Kasumi-1 (cell line): ENCODE measurements around the gene SESN3.

Source experiments
- DNase-seq, 2 experiments: peaks; one replicate each; lab custom pipeline; 2025; lab: John Stamatoyannopoulos, UW

SESN3 gene

DNA sequence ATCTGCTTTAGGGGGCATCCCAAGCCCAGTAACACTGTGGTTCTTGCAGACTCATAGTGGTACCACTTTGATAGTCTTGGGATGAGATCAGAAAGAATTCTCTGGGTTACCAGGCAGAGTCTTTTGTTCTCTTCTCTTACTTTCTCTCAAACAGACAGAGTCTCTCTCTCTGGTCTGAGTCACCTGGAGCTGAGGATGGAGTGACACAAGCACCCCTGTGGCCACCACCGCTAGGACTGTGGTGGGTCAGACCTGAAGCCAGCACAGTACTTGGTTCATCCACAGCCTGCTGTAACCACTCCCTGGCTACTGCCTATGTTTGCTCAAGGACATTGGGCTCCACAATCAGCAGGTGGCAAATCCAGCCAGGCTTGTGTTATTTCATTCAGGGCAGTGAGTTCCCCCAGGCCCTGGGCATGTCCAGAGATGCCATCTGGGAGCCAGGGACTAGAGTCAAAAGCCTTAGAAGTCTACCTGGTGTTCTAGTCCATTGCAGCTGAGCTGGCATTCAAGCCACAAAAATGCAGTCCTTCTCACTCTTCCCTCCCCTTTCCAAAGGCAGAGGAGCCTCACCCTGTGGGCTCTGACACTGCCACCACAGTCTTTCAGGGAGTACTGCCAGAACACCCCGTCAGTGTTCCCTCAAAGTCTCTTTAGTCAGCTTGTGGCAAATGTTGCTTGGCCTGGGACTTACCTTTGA, 111.5 kb downstream of the SESN3 start:
- DNase-seq = no peak

DNA sequence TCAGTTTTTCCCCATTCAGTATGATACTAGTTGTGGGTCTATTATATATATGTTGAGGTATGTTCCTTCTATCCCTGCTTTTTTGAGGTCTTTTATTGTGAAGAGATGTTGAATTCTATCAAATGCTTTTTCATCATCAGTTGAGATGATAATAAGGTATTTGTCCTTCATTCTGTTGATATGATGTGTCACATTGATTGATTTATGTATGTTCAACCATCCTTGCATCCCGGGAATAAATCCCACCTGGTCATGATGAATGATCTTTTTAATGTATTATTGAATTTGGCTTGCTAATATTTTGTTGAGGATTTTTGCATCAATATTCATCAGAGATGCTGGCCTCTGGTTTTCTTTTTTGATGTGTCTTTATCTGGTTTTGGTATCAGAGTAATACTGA, 115.4 kb downstream of the SESN3 start:
- no peak for DNase-seq
